Ovary (tissue), 10 donors: Measurements from ENCODE around the gene RGN. TPM values are rescaled to one million over a fixed set of nuclear protein-coding genes. Genes with fewer than 3 reads are reported as not detected.

Experiments
- DNase-seq, 5 donors: peaks; one replicate each; pipeline ENCODE4 v3.0.0-alpha.2; 2019 to 2020
- H3K27ac ChIP-seq, 2 donors: fragments of 200-600 bp; one replicate each; pipeline versions ENCODE4 v1.5.1 to v1.8.0; 2019 to 2022
- H3K27me3 ChIP-seq: fragments of 200-600 bp; one replicate; pipeline ENCODE4 v1.8.0; 2022
- H3K36me3 ChIP-seq: fragments of 200-600 bp; sonication (generic); one replicate; pipeline ENCODE4 v1.5.1; 2019
- H3K4me1 ChIP-seq: one replicate; pipeline ENCODE4 v1.8.1; 2013; ENCODE audit warnings: mild to moderate bottlenecking, moderate library complexity; ENCODE audit not compliant: insufficient read depth
- H3K4me3 ChIP-seq: fragments of 200-600 bp; sonication (generic); one replicate; pipeline ENCODE4 v1.5.1; 2017
- H3K9me3 ChIP-seq, 2 donors: fragments of 200-600 bp in 1 of 2; sonication (generic) in 1 of 2; one replicate each; pipeline versions ENCODE4 v1.5.1 to v1.8.1; 2013 to 2019; ENCODE audit warnings: mild to moderate bottlenecking in 1 of 2, moderate library complexity in 1 of 2
- EP300 ChIP-seq: sonication (generic); formaldehyde crosslinking; IDR thresholded peaks from one replicate; pipeline ENCODE4 v1.6.1; 2017; ENCODE audit warnings: antibody characterized with exemption
- POLR2A ChIP-seq: fragments of 450-650 bp; IDR thresholded peaks from one replicate; pipeline ENCODE4 v1.6.1; 2017; ENCODE audit warnings: antibody characterized with exemption, mild to moderate bottlenecking, moderate library complexity
- WGBS, 3 donors: extraction: QIAGEN DNeasy Blood & Tissue Kit in 1 of 3; methylation state at CpG; one replicate each; pipeline versions ENCODE4 v1.1.5 to v1.1.7; 2013 to 2017; 5-methylcytosine and 5-hydroxymethylcytosine counted together
- intact Hi-C, 4 donors: fragments of 100-400 bp; cut with DNase I; formaldehyde crosslinking; loops; one replicate each; pipeline versions ENCODE4 v1.11.0 to v1.15.1; 2022 to 2023
- long read RNA-seq, 3 donors: library from polyadenylated mRNA in 2 of 3; unstranded in 2 of 3; transcript quantifications; one replicate each; pipeline ENCODE4 v2.0.0 and lab custom pipeline, GENCODE V29; 2021 to 2026
- polyA plus RNA-seq, 2 donors: library from polyadenylated mRNA; stranded (reverse); fragments of 200-250 nt in 1 of 2; fragments of 350-450 nt in 1 of 2; fragmentation: Illumina TruSeq in 1 of 2; extraction: RNeasy Lipid Tissue Mini Kit (QIAGEN cat#74804) in 1 of 2; gene quantifications; one replicate each; pipeline ENCODE4 v1.2.3, GENCODE V29; 2013 to 2014
- total RNA-seq, 7 donors: library from RNA; depleted of rRNA in 2 of 7; stranded (reverse); fragments of >200 nt in 2 of 7; fragmentation: NEBNext Ultra II Directional in 3 of 7; extraction: Animal tissue kit (Norgen Biotek cat#: 25700) in 3 of 7; gene quantifications; one replicate each; pipeline versions ENCODE4 v1.1.0 to v1.2.4, GENCODE V29; 2016 to 2023
- TF ChIP-seq, protein P1 (sequence below), 3 donors: fragments of 450-650 bp in 2 of 3; fragments of 200-600 bp in 1 of 3; IDR thresholded peaks; one replicate each; pipeline versions ENCODE4 v1.5.1 to v1.8.0; 2016 to 2022; ENCODE audit warnings: antibody characterized with exemption in 3 of 3, mild to moderate bottlenecking in 1 of 3
- donor health status: DM: no; HTN: no; CAD: no; lungs with moderate emphysema.
- donor health status: DM: no; HTN: no; CAD: no.
- donor health status: Bipolar disorder and iron deficiency.
- donor health status: DM: yes; HTN: yes; CAD: no.
- donor health status: DM: no; HTN: no; CAD: no.
- donor health status: DM: yes; HTN: yes; CAD: no.

RGN gene
- 10 to 100 TPM in 6 of 7 donors, 1 to 10 TPM in 1; 6.8 to 47.0 (median 16.5) TPM for total RNA-seq
- 10 to 100 TPM; 15.6 to 49.4 TPM for polyA plus RNA-seq
- long read RNA-seq, donor 1, transcript RGN-203 (8 exons, 2,257 nt), result minor isoform, 22 of 213 reads
- long read RNA-seq, donor 1, transcript RGN-202 (7 exons, 1,611 nt), result major isoform, 112 of 213 reads
- long read RNA-seq, donor 1, partial matches to known transcripts, result 30 of 213 reads
- long read RNA-seq, donor 1, other reads (novel, unspliced or antisense), result 43 of 213 reads
- long read RNA-seq, donor 2, partial matches to known transcripts, result 0 of 2 reads
- long read RNA-seq, donor 2, other reads (novel, unspliced or antisense), result 0 of 2 reads
- long read RNA-seq, donor 3, transcript RGN-203 (8 exons, 2,257 nt), result minor isoform, 8 of 34 reads
- long read RNA-seq, donor 3, transcript RGN-202 (7 exons, 1,611 nt), result major isoform, 16 of 34 reads
- long read RNA-seq, donor 3, partial matches to known transcripts, result 6 of 34 reads
- long read RNA-seq, donor 3, other reads (novel, unspliced or antisense), result 4 of 34 reads

GRCh38 chrX:47078129-47079043 lies at the start of gene RGN:
Gene RGN, plus strand, starts transcription at chrX:47078443. Its CDS starts 2,702 bp downstream, at chrX:47081145.
- H3K4me3 ChIP-seq, result peak within 1 kb of the TSS; percentile 2
- H3K4me1 ChIP-seq, result no peaks in the 10 kb centered on the region
- H3K36me3 ChIP-seq, result no peaks in the 10 kb centered on the region
- TF ChIP-seq EP300 (no peak), POLR2A (no peak)
- TF ChIP-seq, protein P1, sequence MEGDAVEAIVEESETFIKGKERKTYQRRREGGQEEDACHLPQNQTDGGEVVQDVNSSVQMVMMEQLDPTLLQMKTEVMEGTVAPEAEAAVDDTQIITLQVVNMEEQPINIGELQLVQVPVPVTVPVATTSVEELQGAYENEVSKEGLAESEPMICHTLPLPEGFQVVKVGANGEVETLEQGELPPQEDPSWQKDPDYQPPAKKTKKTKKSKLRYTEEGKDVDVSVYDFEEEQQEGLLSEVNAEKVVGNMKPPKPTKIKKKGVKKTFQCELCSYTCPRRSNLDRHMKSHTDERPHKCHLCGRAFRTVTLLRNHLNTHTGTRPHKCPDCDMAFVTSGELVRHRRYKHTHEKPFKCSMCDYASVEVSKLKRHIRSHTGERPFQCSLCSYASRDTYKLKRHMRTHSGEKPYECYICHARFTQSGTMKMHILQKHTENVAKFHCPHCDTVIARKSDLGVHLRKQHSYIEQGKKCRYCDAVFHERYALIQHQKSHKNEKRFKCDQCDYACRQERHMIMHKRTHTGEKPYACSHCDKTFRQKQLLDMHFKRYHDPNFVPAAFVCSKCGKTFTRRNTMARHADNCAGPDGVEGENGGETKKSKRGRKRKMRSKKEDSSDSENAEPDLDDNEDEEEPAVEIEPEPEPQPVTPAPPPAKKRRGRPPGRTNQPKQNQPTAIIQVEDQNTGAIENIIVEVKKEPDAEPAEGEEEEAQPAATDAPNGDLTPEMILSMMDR (IDR thresholded peaks at IDR 0.05), result no peak
- 34 to 50% (median 43%) methylated on average over 57 to 59 of the region's 59 CpGs for WGBS, 3 donors
- H3K27me3 ChIP-seq, result no peaks in the 10 kb centered on the region
- H3K27ac ChIP-seq, result peak within 1 kb of the TSS in 1 of 2 donors; percentile 31
- peak; percentile 18 to 58 (median 33) for DNase-seq
- intact Hi-C loops, result no loop called here
- no peaks in the 10 kb centered on the region for H3K9me3 ChIP-seq

- H3K4me3 ChIP-seq, result no peak overlapping the region
- no peak overlapping the region for H3K27ac ChIP-seq
- TF ChIP-seq, protein P1 (IDR thresholded peaks at IDR 0.05), result peak; percentile 29 to 50 (median 33)
- no peak for TF ChIP-seq POLR2A
- TF ChIP-seq EP300, result no peak
- no peaks in the 10 kb centered on the region for H3K36me3 ChIP-seq
- no peaks in the 10 kb centered on the region for H3K27me3 ChIP-seq
- no peak for DNase-seq
- no peaks in the 10 kb centered on the region for H3K4me1 ChIP-seq
- intact Hi-C loops, result loop anchor here in 1 of 4 donors (10.0 kb wide), 1 partner anchor 276 kb away; the partner anchor contains the start of gene SLC9A7
- H3K9me3 ChIP-seq, result no peaks in the 10 kb centered on the region
Observed at GRCh38 chrX:47030339-47030738, 47.9 kb upstream of the RGN start.

DNA sequence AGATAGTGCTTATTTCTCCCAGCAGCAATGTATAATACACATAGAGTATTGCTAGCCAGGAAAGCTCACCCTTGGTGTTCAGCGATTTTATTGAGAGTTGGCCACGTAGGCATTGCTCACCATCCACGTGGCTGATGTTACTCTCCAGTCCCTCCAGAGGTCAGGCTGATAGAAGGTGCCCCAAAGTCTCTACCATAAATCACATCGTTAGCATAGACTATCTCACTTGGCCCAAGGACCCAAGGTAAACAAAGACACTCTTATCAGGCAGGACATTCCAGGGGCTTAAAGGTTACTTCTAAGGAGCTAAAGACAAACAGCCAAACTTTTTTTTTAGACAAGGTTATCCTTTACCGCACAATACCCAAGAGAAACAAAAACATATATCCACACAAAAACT lies 30.3 kb upstream of the RGN start:
- no peaks in the 10 kb centered on the region for H3K27me3 ChIP-seq
- 34 to 36% (median 34%) methylated on average over 5 of the region's 5 CpGs for WGBS, 3 donors
- H3K36me3 ChIP-seq, result no peaks in the 10 kb centered on the region
- H3K27ac ChIP-seq, result no peak overlapping the region
- intact Hi-C loops, result no loop called here
- H3K9me3 ChIP-seq, result no peaks in the 10 kb centered on the region
- H3K4me3 ChIP-seq, result no peak overlapping the region
- TF ChIP-seq EP300 (no peak), POLR2A (no peak)
- TF ChIP-seq, protein P1 (IDR thresholded peaks at IDR 0.05), result no peak
- no peaks in the 10 kb centered on the region for H3K4me1 ChIP-seq
- no peak for DNase-seq

GRCh38 chrX:47059142-47059874 lies 18.9 kb upstream of the RGN start:
- 65 to 78% (median 67%) methylated on average over 1 of the region's 1 CpG for WGBS, 3 donors
- Histone ChIP-seq H3K4me3 (no peak overlapping the region), H3K4me1 (no peaks in the 10 kb centered on the region), H3K27ac (no peak overlapping the region), H3K36me3 (no peaks in the 10 kb centered on the region), H3K9me3 (no peaks in the 10 kb centered on the region), H3K27me3 (no peaks in the 10 kb centered on the region)
- intact Hi-C loops, result no loop called here
- TF ChIP-seq, protein P1 (IDR thresholded peaks at IDR 0.05), result no peak
- TF ChIP-seq EP300 (no peak), POLR2A (no peak)
- no peak for DNase-seq
